K562 (cell line): ENCODE results near the gene PSMC3IP. TPM values are rescaled to one million over a fixed set of nuclear protein-coding genes. Genes with fewer than 3 reads are reported as not detected.
A peak's percentile ranks its signal among the peaks of the same experiment; 100 is the strongest.

ENCODE experiments used
- ARID1B ChIP-seq: fragments of 450-650 bp; IDR thresholded peaks from 2 replicates; pipeline ENCODE4 v1.6.1; 2016; ENCODE audit warnings: antibody characterized with exemption, mild to moderate bottlenecking, inconsistent platforms
- CBFA2T2 ChIP-seq: fragments of 450-650 bp; conservative IDR thresholded peaks from 2 replicates; pipeline ENCODE4 v1.6.1; 2017; ENCODE audit warnings: mild to moderate bottlenecking
- ESRRA ChIP-seq: fragments of 450-650 bp; IDR thresholded peaks from 2 replicates; pipeline ENCODE4 v1.6.1; 2014; ENCODE audit warnings: low read depth, mild to moderate bottlenecking, moderate library complexity, borderline replicate concordance
- GTF2F1 ChIP-seq: IDR thresholded peaks from 2 replicates; pipeline ENCODE4 v1.6.1; 2011; ENCODE audit warnings: low read depth, low read length, improper control_type of control experiment
- KDM1A ChIP-seq, 2 experiments: fragments of 450-650 bp; IDR thresholded peaks; 2 replicates each; pipeline ENCODE4 v1.6.1; 2016; ENCODE audit warnings: mild to moderate bottlenecking in 2 of 2
- MAFF ChIP-seq: IDR thresholded peaks from 2 replicates; pipeline ENCODE4 v1.6.1; 2012; ENCODE audit warnings: low read length, improper control_type of control experiment
- MAZ ChIP-seq, 2 experiments: fragments of 450-650 bp in 1 of 2; sonication (generic) in 1 of 2; formaldehyde crosslinking; IDR thresholded peaks in 1 of 2; conservative IDR thresholded peaks in 1 of 2; 2 replicates each; pipeline versions ENCODE4 v1.4.0 to v1.5.0; 2020; ENCODE audit warnings: mild to moderate bottlenecking in 1 of 2, missing genetic modification reagents in 1 of 2
- MCM7 ChIP-seq, 2 experiments: fragments of 450-650 bp; IDR thresholded peaks; 2 replicates each; pipeline ENCODE4 v1.6.1; 2016 to 2018
- MEIS2 ChIP-seq: fragments of 450-650 bp; IDR thresholded peaks from 2 replicates; pipeline ENCODE4 v1.6.1; 2014; ENCODE audit warnings: mild to moderate bottlenecking; ENCODE audit not compliant: partially characterized antibody
- NR1H2 ChIP-seq: sonication (generic); formaldehyde crosslinking; IDR thresholded peaks from 2 replicates; pipeline ENCODE4 v1.4.0; 2020; ENCODE audit warnings: mild to moderate bottlenecking, missing genetic modification reagents
- NUFIP1 ChIP-seq: fragments of 450-650 bp; IDR thresholded peaks from 2 replicates; pipeline ENCODE4 v1.6.1; 2018; ENCODE audit not compliant: partially characterized antibody
- POU5F1 ChIP-seq: fragments of 150-350 bp; IDR thresholded peaks from 2 replicates; pipeline ENCODE4 v1.6.1; 2014; ENCODE audit warnings: borderline replicate concordance, low read length, low read depth, mild to moderate bottlenecking; ENCODE audit not compliant: partially characterized antibody
- SOX6 ChIP-seq: fragments of 450-650 bp; IDR thresholded peaks from 2 replicates; pipeline ENCODE4 v1.6.1; 2014; ENCODE audit warnings: mild to moderate bottlenecking
- SPI1 ChIP-seq: IDR thresholded peaks from 2 replicates; pipeline ENCODE4 v1.6.1; 2011; ENCODE audit warnings: low read depth, low read length, control low read depth, borderline replicate concordance
- STAT5B ChIP-seq: fragments of 250-450 bp; sonication (Bioruptor Pico); IDR thresholded peaks from 2 replicates; pipeline ENCODE4 v1.8.0; 2021; ENCODE audit warnings: mild to moderate bottlenecking, inconsistent platforms
- ZNF143 ChIP-seq: sonication (generic); formaldehyde crosslinking; IDR thresholded peaks from 2 replicates; pipeline ENCODE4 v1.9.0; 2022; ENCODE audit warnings: mild to moderate bottlenecking, missing genetic modification reagents
- ZNF311 ChIP-seq: fragments of 250-450 bp; sonication (Bioruptor Pico); IDR thresholded peaks from 2 replicates; pipeline ENCODE4 v1.4.0; 2020; ENCODE audit warnings: mild to moderate bottlenecking, moderate library complexity
- ZNF778 ChIP-seq: fragments of 450-650 bp; formaldehyde crosslinking; IDR thresholded peaks from 2 replicates; pipeline ENCODE4 v1.4.0; 2020; ENCODE audit warnings: mild to moderate bottlenecking, moderate library complexity
- polyA plus RNA-seq, 8 experiments: library from polyadenylated mRNA; depleted of rRNA in 4 of 8; stranded (reverse) in 5 of 8; unstranded in 3 of 8; fragments of >200 nt; fragmentation: Nextera tagmentation in 2 of 8; fragmentation: Illumina TruSeq in 1 of 8; extraction: Ambion mirVana in 2 of 8; extraction: Trizol in 1 of 8; gene quantifications; 2 replicates each; pipeline versions ENCODE4 v1.2.1 to v1.2.3, GENCODE V29; 2011 to 2014; ENCODE audit warnings: inconsistent platforms in 1 of 8, missing spikeins in 1 of 8
- total RNA-seq, 7 experiments: library from RNA; depleted of rRNA in 6 of 7; stranded (reverse); fragments of >200 nt in 6 of 7; fragmentation: Illumina TruSeq in 2 of 7; extraction: Trizol in 2 of 7; gene quantifications; 2 replicates each; pipeline versions ENCODE4 v1.2.1 to v1.2.3, GENCODE V29; 2011 to 2021; ENCODE audit warnings: low replicate concordance in 1 of 7
- TF ChIP-seq, protein P1 (sequence below): IDR thresholded peaks from 2 replicates; pipeline ENCODE4 v1.6.1; 2012; ENCODE audit warnings: low read depth, low read length, improper control_type of control experiment, borderline replicate concordance
- TF ChIP-seq, protein P2 (sequence below): sonication (generic); formaldehyde crosslinking; IDR thresholded peaks from 2 replicates; pipeline ENCODE4 v1.8.1; 2022; ENCODE audit warnings: missing genetic modification reagents
- TF ChIP-seq, protein P3 (sequence below): fragments of 250-450 bp; sonication (Bioruptor Pico); IDR thresholded peaks from 2 replicates; pipeline ENCODE4 v1.4.0; 2020
- TF ChIP-seq, protein P4 (sequence below), 2 experiments: fragments of 450-650 bp in 1 of 2; sonication (generic) in 1 of 2; formaldehyde crosslinking; conservative IDR thresholded peaks; 2 replicates each; pipeline versions ENCODE4 v1.4.0 to v1.8.1; 2020 to 2022; ENCODE audit warnings: mild to moderate bottlenecking in 1 of 2, missing genetic modification reagents in 1 of 2
- TF ChIP-seq, protein P5 (sequence below): sonication (generic); formaldehyde crosslinking; IDR thresholded peaks from 2 replicates; pipeline ENCODE4 v1.8.0; 2022; ENCODE audit warnings: mild to moderate bottlenecking, missing genetic modification reagents

The PSMC3IP gene
- total and polyA plus RNA-seq, 9 of the 15 experiments (the other 6 are each of a cell fraction or from before 2014, with no cell fraction given) = 13.8 to 65.6 (median 32.8) TPM

DNA sequence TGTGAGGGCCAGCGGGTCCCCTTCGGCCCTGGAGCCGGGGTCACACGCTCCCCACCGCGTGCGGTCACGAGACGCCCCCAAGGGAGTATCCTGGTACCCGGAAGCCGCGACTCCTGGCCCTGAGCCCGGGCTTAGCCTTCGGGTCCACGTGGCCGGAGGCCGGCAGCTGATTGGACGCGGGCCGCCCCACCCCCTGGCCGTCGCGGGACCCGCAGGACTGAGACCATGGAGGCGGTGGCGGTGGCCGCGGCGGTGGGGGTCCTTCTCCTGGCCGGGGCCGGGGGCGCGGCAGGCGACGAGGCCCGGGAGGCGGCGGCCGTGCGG lies 41.5 kb downstream of the PSMC3IP start, which contains the start of gene NAGLU (continued):
- TF ChIP-seq, protein P1, sequence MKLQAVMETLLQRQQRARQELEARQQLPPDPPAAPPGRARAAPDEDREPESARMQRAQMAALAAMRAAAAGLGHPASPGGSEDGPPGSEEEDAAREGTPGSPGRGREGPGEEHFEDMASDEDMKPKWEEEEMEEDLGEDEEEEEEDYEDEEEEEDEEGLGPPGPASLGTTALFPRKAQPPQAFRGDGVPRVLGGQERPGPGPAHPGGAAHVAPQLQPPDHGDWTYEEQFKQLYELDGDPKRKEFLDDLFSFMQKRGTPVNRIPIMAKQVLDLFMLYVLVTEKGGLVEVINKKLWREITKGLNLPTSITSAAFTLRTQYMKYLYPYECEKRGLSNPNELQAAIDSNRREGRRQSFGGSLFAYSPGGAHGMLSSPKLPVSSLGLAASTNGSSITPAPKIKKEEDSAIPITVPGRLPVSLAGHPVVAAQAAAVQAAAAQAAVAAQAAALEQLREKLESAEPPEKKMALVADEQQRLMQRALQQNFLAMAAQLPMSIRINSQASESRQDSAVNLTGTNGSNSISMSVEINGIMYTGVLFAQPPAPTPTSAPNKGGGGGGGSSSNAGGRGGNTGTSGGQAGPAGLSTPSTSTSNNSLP = no peak
- TF ChIP-seq ZNF778 (CRISPR knock-in tag) (no peak), NUFIP1 (no peak), MCM7 (IDR thresholded peaks at IDR 0.05) (no peak), MEIS2 (no peak), ZNF143 (CRISPR knock-in tag) (no peak), NR1H2 (CRISPR knock-in tag) (no peak), MAFF (no peak), CBFA2T2 (peak; percentile 58), POU5F1 (no peak), SPI1 (no peak), ESRRA (no peak; the same call in 1 of the 2 replicates), MAZ (CRISPR knock-in tag; conservative IDR thresholded peaks at IDR 0.05 in 1 of 2, IDR thresholded peaks at IDR 0.05 in 1 of 2) (peak; percentile 10 to 78), ARID1B (peak; percentile 52), GTF2F1 (no peak), KDM1A (IDR thresholded peaks at IDR 0.05) (no peak), STAT5B (no peak), SOX6 (peak; percentile 24; the same call in 1 of the 2 replicates), ZNF311 (CRISPR knock-in tag) (no peak)
- TF ChIP-seq, protein P2, sequence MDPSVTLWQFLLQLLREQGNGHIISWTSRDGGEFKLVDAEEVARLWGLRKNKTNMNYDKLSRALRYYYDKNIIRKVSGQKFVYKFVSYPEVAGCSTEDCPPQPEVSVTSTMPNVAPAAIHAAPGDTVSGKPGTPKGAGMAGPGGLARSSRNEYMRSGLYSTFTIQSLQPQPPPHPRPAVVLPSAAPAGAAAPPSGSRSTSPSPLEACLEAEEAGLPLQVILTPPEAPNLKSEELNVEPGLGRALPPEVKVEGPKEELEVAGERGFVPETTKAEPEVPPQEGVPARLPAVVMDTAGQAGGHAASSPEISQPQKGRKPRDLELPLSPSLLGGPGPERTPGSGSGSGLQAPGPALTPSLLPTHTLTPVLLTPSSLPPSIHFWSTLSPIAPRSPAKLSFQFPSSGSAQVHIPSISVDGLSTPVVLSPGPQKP (CRISPR knock-in tag) = no peak
- TF ChIP-seq, protein P3, sequence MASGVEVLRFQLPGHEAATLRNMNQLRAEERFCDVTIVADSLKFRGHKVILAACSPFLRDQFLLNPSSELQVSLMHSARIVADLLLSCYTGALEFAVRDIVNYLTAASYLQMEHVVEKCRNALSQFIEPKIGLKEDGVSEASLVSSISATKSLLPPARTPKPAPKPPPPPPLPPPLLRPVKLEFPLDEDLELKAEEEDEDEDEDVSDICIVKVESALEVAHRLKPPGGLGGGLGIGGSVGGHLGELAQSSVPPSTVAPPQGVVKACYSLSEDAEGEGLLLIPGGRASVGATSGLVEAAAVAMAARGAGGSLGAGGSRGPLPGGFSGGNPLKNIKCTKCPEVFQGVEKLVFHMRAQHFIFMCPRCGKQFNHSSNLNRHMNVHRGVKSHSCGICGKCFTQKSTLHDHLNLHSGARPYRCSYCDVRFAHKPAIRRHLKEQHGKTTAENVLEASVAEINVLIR (CRISPR knock-in tag) = no peak
- TF ChIP-seq, protein P4, sequence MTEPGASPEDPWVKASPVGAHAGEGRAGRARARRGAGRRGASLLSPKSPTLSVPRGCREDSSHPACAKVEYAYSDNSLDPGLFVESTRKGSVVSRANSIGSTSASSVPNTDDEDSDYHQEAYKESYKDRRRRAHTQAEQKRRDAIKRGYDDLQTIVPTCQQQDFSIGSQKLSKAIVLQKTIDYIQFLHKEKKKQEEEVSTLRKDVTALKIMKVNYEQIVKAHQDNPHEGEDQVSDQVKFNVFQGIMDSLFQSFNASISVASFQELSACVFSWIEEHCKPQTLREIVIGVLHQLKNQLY (CRISPR knock-in tag; conservative IDR thresholded peaks at IDR 0.05) = no peak
- TF ChIP-seq, protein P5, sequence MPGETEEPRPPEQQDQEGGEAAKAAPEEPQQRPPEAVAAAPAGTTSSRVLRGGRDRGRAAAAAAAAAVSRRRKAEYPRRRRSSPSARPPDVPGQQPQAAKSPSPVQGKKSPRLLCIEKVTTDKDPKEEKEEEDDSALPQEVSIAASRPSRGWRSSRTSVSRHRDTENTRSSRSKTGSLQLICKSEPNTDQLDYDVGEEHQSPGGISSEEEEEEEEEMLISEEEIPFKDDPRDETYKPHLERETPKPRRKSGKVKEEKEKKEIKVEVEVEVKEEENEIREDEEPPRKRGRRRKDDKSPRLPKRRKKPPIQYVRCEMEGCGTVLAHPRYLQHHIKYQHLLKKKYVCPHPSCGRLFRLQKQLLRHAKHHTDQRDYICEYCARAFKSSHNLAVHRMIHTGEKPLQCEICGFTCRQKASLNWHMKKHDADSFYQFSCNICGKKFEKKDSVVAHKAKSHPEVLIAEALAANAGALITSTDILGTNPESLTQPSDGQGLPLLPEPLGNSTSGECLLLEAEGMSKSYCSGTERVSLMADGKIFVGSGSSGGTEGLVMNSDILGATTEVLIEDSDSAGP = no peak
